H1 (cell line): Measurements from ENCODE around the gene CTNNBL1. TPM values are rescaled to one million over a fixed set of nuclear protein-coding genes. Genes with fewer than 3 reads are reported as not detected.

Experiments used
- CTCF ChIA-PET: fragments of 300-600 bp; sonication (Branson Sonifier 250); formaldehyde crosslinking; loops from one replicate; lab custom pipeline; 2021; ENCODE audit not compliant: partially characterized antibody; lab: Charles Lee
- POLR2A ChIA-PET: fragments of 300-600 bp; sonication (Branson Sonifier 250); formaldehyde crosslinking; loops from one replicate; lab custom pipeline; 2021; ENCODE audit warnings: inconsistent platforms; ENCODE audit not compliant: partially characterized antibody; lab: Charles Lee
- DNase-seq, 2 experiments: peaks; one replicate each; pipeline versions ENCODE4 v3.0.0 to v3.0.0-alpha.2; 2010 to 2022; ENCODE audit warnings: low spot score in 2 of 2, low read depth in 1 of 2, mixed read lengths in 1 of 2
- FAIRE-seq: peaks from 2 replicates; lab custom pipeline; 2011; peaks lifted over from hg19 to GRCh38; lab: Jason Lieb, UNC
- H2AFZ ChIP-seq: 2 replicates; pipeline ENCODE4 v1.8.1; 2012; ENCODE audit warnings: low read length, inconsistent platforms
- H2AK5ac ChIP-seq: 2 replicates; pipeline ENCODE4 v1.6.1; 2013; ENCODE audit warnings: low read depth, low read length
- H2BK120ac ChIP-seq: replicated peaks from 2 replicates; pipeline ENCODE3; 2013; ENCODE audit warnings: low read depth, low read length, inconsistent platforms
- H2BK12ac ChIP-seq: 2 replicates; pipeline ENCODE4 v1.6.1; 2013; ENCODE audit warnings: low read depth, low read length
- H2BK15ac ChIP-seq: 2 replicates; pipeline ENCODE4 v1.6.1; 2013; ENCODE audit warnings: low read length
- H2BK20ac ChIP-seq: 2 replicates; pipeline ENCODE4 v1.6.1; 2013; ENCODE audit warnings: low read length
- H2BK5ac ChIP-seq: 2 replicates; pipeline ENCODE4 v1.6.1; 2013; ENCODE audit warnings: low read depth, low read length
- H3K14ac ChIP-seq: 2 replicates; pipeline ENCODE4 v1.6.1; 2013; ENCODE audit warnings: inconsistent platforms; ENCODE audit not compliant: insufficient read length
- H3K18ac ChIP-seq: 2 replicates; pipeline ENCODE4 v1.6.1; 2013; ENCODE audit warnings: low read length; ENCODE audit errors: extremely low read depth
- H3K23ac ChIP-seq: 2 replicates; pipeline ENCODE4 v1.6.1; 2013; ENCODE audit warnings: inconsistent platforms; ENCODE audit not compliant: insufficient read length
- H3K23me2 ChIP-seq: 2 replicates; pipeline ENCODE4 v1.6.1; 2013; ENCODE audit warnings: low read depth, low read length
- H3K27ac ChIP-seq: 2 replicates; pipeline ENCODE4 v1.6.1; 2011; ENCODE audit warnings: low read depth, low read length, inconsistent platforms
- H3K27me3 ChIP-seq, 4 experiments: replicated peaks in 1 of 4; 1 replicate in 1 of 4; 2 replicates in 3 of 4; pipeline versions ENCODE4 v1.6.1 to v1.8.1; 2011 to 2013; ENCODE audit warnings: low read length in 3 of 4, mild to moderate bottlenecking in 3 of 4, inconsistent platforms in 2 of 4, mixed read lengths in 2 of 4, moderate library complexity in 1 of 4; ENCODE audit not compliant: control insufficient read depth in 3 of 4, insufficient read depth in 3 of 4; ENCODE audit errors: extremely low read depth in 1 of 4
- H3K36me3 ChIP-seq, 4 experiments: 2 replicates each; pipeline versions ENCODE4 v1.6.1 to v1.8.1; 2011 to 2013; ENCODE audit warnings: mild to moderate bottlenecking in 4 of 4, low read length in 3 of 4, moderate library complexity in 2 of 4, control low read depth in 1 of 4, inconsistent platforms in 1 of 4; ENCODE audit not compliant: insufficient read depth in 4 of 4, control insufficient read depth in 2 of 4
- H3K4ac ChIP-seq: replicated peaks from 2 replicates; pipeline ENCODE3; 2013; ENCODE audit warnings: low read length, low read depth, mixed read lengths, inconsistent platforms; ENCODE audit not compliant: insufficient read length
- H3K4me1 ChIP-seq, 4 experiments: replicated peaks in 1 of 4; 1 replicate in 1 of 4; 2 replicates in 3 of 4; pipeline versions ENCODE4 v1.6.1 to v1.8.1; 2011 to 2013; ENCODE audit warnings: low read length in 3 of 4, inconsistent platforms in 2 of 4, mixed read lengths in 1 of 4; ENCODE audit not compliant: insufficient read depth in 4 of 4, control insufficient read depth in 3 of 4
- H3K4me2 ChIP-seq, 2 experiments: 2 replicates each; pipeline versions ENCODE4 v1.6.1 to v1.8.1; 2011 to 2013; ENCODE audit warnings: low read depth in 2 of 2, low read length in 2 of 2, control low read depth in 1 of 2, inconsistent platforms in 1 of 2, mild to moderate bottlenecking in 1 of 2; ENCODE audit not compliant: insufficient read depth in 1 of 2
- H3K4me3 ChIP-seq, 4 experiments: fragments of 200-600, 300-600 bp in 1 of 4; sonication (generic), shearing (Covaris generic), sonication (Bioruptor Twin) in 1 of 4; 2 replicates each; pipeline versions ENCODE4 v1.5.1 to v1.8.1; 2011 to 2016; ENCODE audit warnings: low read length in 4 of 4, low read depth in 3 of 4, control low read depth in 2 of 4, inconsistent platforms in 2 of 4, mild to moderate bottlenecking in 2 of 4, mixed read lengths in 1 of 4, moderate library complexity in 1 of 4; ENCODE audit not compliant: insufficient read depth in 2 of 4; ENCODE audit errors: extremely low read depth in 1 of 4
- H3K56ac ChIP-seq: replicated peaks from 2 replicates; pipeline ENCODE3; 2013; ENCODE audit warnings: low read depth, mild to moderate bottlenecking, mixed read lengths, low read length, inconsistent platforms; ENCODE audit not compliant: insufficient read length
- H3K79me1 ChIP-seq: 2 replicates; pipeline ENCODE4 v1.6.1; 2013; ENCODE audit warnings: low read depth, low read length, control low read depth
- H3K79me2 ChIP-seq, 2 experiments: 2 replicates each; pipeline versions ENCODE4 v1.6.1 to v1.8.1; 2012 to 2013; ENCODE audit warnings: low read length in 2 of 2, mild to moderate bottlenecking in 2 of 2, inconsistent platforms in 1 of 2; ENCODE audit not compliant: insufficient read depth in 2 of 2, control insufficient read depth in 1 of 2
- H3K9ac ChIP-seq, 4 experiments: replicated peaks in 1 of 4; 1 replicate in 1 of 4; 2 replicates in 3 of 4; pipeline versions ENCODE4 v1.6.1 to v1.8.1; 2011 to 2013; ENCODE audit warnings: low read depth in 3 of 4, low read length in 3 of 4, control low read depth in 2 of 4, mild to moderate bottlenecking in 2 of 4, moderate library complexity in 2 of 4, inconsistent platforms in 1 of 4; ENCODE audit errors: extremely low read depth in 1 of 4
- H3K9me3 ChIP-seq, 2 experiments: 2 replicates each; pipeline versions ENCODE4 v1.6.1 to v1.8.1; 2012 to 2013; ENCODE audit warnings: mild to moderate bottlenecking in 2 of 2, moderate library complexity in 2 of 2, control low read depth in 1 of 2, inconsistent platforms in 1 of 2, low read depth in 1 of 2, low read length in 1 of 2, mixed read lengths in 1 of 2; ENCODE audit not compliant: insufficient read depth in 2 of 2
- H4K20me1 ChIP-seq, 2 experiments: replicated peaks in 1 of 2; 2 replicates each; pipeline versions ENCODE3 to v1.8.1; 2011 to 2013; ENCODE audit warnings: inconsistent platforms in 2 of 2, low read length in 2 of 2, mild to moderate bottlenecking in 1 of 2; ENCODE audit not compliant: insufficient read depth in 2 of 2, control insufficient read depth in 1 of 2
- H4K5ac ChIP-seq: 2 replicates; pipeline ENCODE4 v1.6.1; 2013; ENCODE audit warnings: low read length, low read depth, mixed read lengths, inconsistent platforms; ENCODE audit not compliant: insufficient read length
- H4K8ac ChIP-seq: 2 replicates; pipeline ENCODE4 v1.8.0; 2013; ENCODE audit warnings: mild to moderate bottlenecking, moderate library complexity, low read length, inconsistent platforms; ENCODE audit not compliant: insufficient read depth; ENCODE audit errors: extremely low read depth
- H4K91ac ChIP-seq: replicated peaks from 2 replicates; pipeline ENCODE3; 2013; ENCODE audit warnings: low read length, mixed read lengths, inconsistent platforms; ENCODE audit not compliant: insufficient read length
- CHD2 ChIP-seq: IDR thresholded peaks from 2 replicates; pipeline ENCODE4 v1.6.1; 2012; ENCODE audit warnings: low read length, improper control_type of control experiment
- CREB1 ChIP-seq: IDR thresholded peaks from 2 replicates; pipeline ENCODE4 v1.6.1; 2012; ENCODE audit warnings: inconsistent platforms
- EP300 ChIP-seq, 2 experiments: IDR thresholded peaks; 1 replicate in 1 of 2; 2 replicates in 1 of 2; pipeline ENCODE4 v1.6.1; 2011 to 2012; ENCODE audit warnings: low read depth in 2 of 2, low read length in 2 of 2, mild to moderate bottlenecking in 2 of 2, borderline replicate concordance in 1 of 2, inconsistent platforms in 1 of 2, moderate library complexity in 1 of 2
- EZH2 ChIP-seq: fragments of 200-600 bp; sonication (generic); IDR thresholded peaks from 2 replicates; pipeline ENCODE4 v1.7.1; 2012; ENCODE audit warnings: low read depth, mild to moderate bottlenecking, moderate library complexity, low read length, inconsistent platforms; ENCODE audit not compliant: severe bottlenecking
- MAFK ChIP-seq: IDR thresholded peaks from 2 replicates; pipeline ENCODE4 v1.6.1; 2012; ENCODE audit warnings: low read depth, mild to moderate bottlenecking, improper control_type of control experiment, low read length
- NRF1 ChIP-seq: IDR thresholded peaks from 2 replicates; pipeline ENCODE4 v1.6.1; 2011; ENCODE audit warnings: mild to moderate bottlenecking, low read depth, low read length, improper control_type of control experiment
- PHF8 ChIP-seq: fragments of 200-600 bp; sonication (generic); conservative IDR thresholded peaks from 2 replicates; pipeline ENCODE4 v1.7.1; 2012; ENCODE audit warnings: low read depth, mild to moderate bottlenecking, inconsistent platforms, low read length, moderate library complexity
- POU5F1 ChIP-seq: IDR thresholded peaks from 2 replicates; pipeline ENCODE4 v1.6.1; 2011; ENCODE audit warnings: low read depth, mild to moderate bottlenecking, low read length, moderate library complexity
- SIX5 ChIP-seq: IDR thresholded peaks from 2 replicates; pipeline ENCODE4 v1.6.1; 2011; ENCODE audit warnings: mild to moderate bottlenecking, low read depth, low read length
- SP1 ChIP-seq: IDR thresholded peaks from 2 replicates; pipeline ENCODE4 v1.6.1; 2011; ENCODE audit warnings: low read depth, low read length
- SP2 ChIP-seq: IDR thresholded peaks from 2 replicates; pipeline ENCODE4 v1.6.1; 2012; ENCODE audit warnings: mild to moderate bottlenecking, low read length, inconsistent platforms
- TAF1 ChIP-seq: IDR thresholded peaks from 2 replicates; pipeline ENCODE4 v1.6.1; 2011; ENCODE audit warnings: mild to moderate bottlenecking, low read depth, low read length
- TBP ChIP-seq: IDR thresholded peaks from 2 replicates; pipeline ENCODE4 v1.6.1; 2011; ENCODE audit warnings: low read depth, low read length, improper control_type of control experiment
- ZNF274 ChIP-seq: IDR thresholded peaks from 2 replicates; pipeline ENCODE4 v1.7.0; 2012; ENCODE audit warnings: low read length, borderline replicate concordance; ENCODE audit errors: extremely low read depth
- WGBS, 2 experiments: shearing (Covaris generic) in 1 of 2; methylation state at CpG; one replicate each; pipeline versions ENCODE4 v1.1.6 to v1.1.7; 2013 to 2015; ENCODE audit warnings: low lambda C conversion rate in 2 of 2, mixed read lengths in 2 of 2, inconsistent platforms in 1 of 2, low coverage in 1 of 2, missing lambda C conversion rate in 1 of 2; ENCODE audit not compliant: insufficient replicate concordance in 2 of 2, insufficient coverage in 1 of 2, insufficient read length in 1 of 2; ENCODE audit errors: extremely low coverage in 1 of 2, missing lambda C conversion rate in 1 of 2; 5-methylcytosine and 5-hydroxymethylcytosine counted together
- polyA plus RNA-seq, 7 experiments: library from polyadenylated mRNA; depleted of rRNA in 3 of 7; stranded (reverse) in 5 of 7; unstranded in 2 of 7; fragments of >200 nt in 5 of 7; fragments of 200-250 nt in 2 of 7; gene quantifications; 1 replicate in 5 of 7; 2 replicates in 1 of 7; 4 replicates in 1 of 7; pipeline versions ENCODE4 v1.2.1 to v1.2.3, GENCODE V29; 2011 to 2013; ENCODE audit warnings: missing spikeins in 2 of 7, mixed read lengths in 2 of 7
- total RNA-seq: library from RNA; stranded (reverse); fragmentation: NEBNext Ultra II Directional; extraction: Animal tissue kit (Norgen Biotek cat#: 25700); gene quantifications from 2 replicates; pipeline ENCODE4 v1.2.1, GENCODE V29; 2021

Gene CTNNBL1
- total and polyA plus RNA-seq, 2 of the 8 experiments (the other 6 are each of a cell fraction or from before 2014, with no cell fraction given) = 19.6 to 81.6 TPM

DNA sequence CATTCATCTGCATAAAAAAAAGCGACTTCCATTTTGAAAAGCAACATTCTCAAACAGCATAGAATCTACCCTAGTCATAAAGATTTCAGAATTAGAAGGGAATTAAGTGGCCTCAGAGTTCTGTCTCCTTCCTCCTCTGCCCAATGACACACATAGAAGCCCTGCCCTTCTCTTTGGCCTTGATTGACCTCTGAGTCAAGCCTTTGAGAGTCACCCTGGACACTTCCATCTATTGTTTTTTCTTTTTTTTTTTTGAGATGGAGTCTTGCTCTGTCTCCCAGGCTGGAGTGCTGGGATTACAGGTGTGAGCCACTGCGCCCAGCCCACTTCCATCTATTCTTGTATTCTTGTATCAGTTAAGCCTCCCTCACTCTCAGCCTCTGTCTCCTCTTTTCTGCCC lies 44.8 kb upstream of the CTNNBL1 start:
- TF ChIP-seq MAFK (no peak), EP300 (IDR thresholded peaks at IDR 0.05; ENCODE audit: borderline replicate concordance in 1 of 2, low read depth in 2 of 2, low read length in 2 of 2) (no peak), POU5F1 (no peak), SP2 (no peak), TBP (no peak), NRF1 (no peak), CREB1 (no peak), CHD2 (no peak), SIX5 (no peak), ZNF274 (no peak), EZH2 (no peak), SP1 (no peak), TAF1 (no peak), PHF8 (no peak)
- H2BK20ac ChIP-seq = no peak overlapping the region
- H4K8ac ChIP-seq = no peak overlapping the region
- H3K4ac ChIP-seq = no peak overlapping the region
- no peak overlapping the region for H3K4me3 ChIP-seq
- H3K36me3 ChIP-seq = no peaks in the 10 kb centered on the region
- no peak overlapping the region for H2BK120ac ChIP-seq
- no peak overlapping the region for H3K56ac ChIP-seq
- DNase-seq = no peak
- H2BK15ac ChIP-seq = no peak overlapping the region
- no peak overlapping the region for H4K91ac ChIP-seq
- H3K14ac ChIP-seq = no peak overlapping the region
- H3K27me3 ChIP-seq = no peaks in the 10 kb centered on the region
- no peak overlapping the region for H3K4me2 ChIP-seq
- H4K5ac ChIP-seq = no peak overlapping the region
- H2BK5ac ChIP-seq = no peak overlapping the region
- no peak overlapping the region for H2BK12ac ChIP-seq
- WGBS, 2 experiments = 55% methylated on average over 1 of the region's 2 CpGs; no CpG with 5 or more reads in 1 of the 2 experiments
- H3K4me1 ChIP-seq = peaks cover 0 to 4% (median 1%) of the 10 kb centered on the region in 4 experiments; a peak in 2 of 7 replicates
- no peak overlapping the region for H2AK5ac ChIP-seq
- H3K79me2 ChIP-seq = no peaks in the 10 kb centered on the region
- no peak for FAIRE-seq
- no peaks in the 10 kb centered on the region for H3K9me3 ChIP-seq
- no peak overlapping the region for H2AFZ ChIP-seq
- CTCF ChIA-PET = no interaction called here
- no peaks in the 10 kb centered on the region for H3K79me1 ChIP-seq
- H3K23me2 ChIP-seq = 0 out of 2 replicates have a peak, but pooled peaks cover 3% of the 10 kb centered on the region
- POLR2A ChIA-PET = no interaction called here
- H3K27ac ChIP-seq = no peak overlapping the region
- no peak overlapping the region for H3K23ac ChIP-seq
- no peak overlapping the region for H3K18ac ChIP-seq
- H3K9ac ChIP-seq = no peak overlapping the region
- no peaks in the 10 kb centered on the region for H4K20me1 ChIP-seq
